Left hindlimb (tissue), 1 donor: ENCODE data around the gene CLSTN1.
"Not testable (repeated sequence)": the region's sequence is repeated elsewhere in the genome, so short reads cannot be mapped to it uniquely, and the experiment has no call there.

Experiments used
- DNase-seq: peaks from one replicate; pipeline ENCODE4 v3.0.0-alpha.2; 2018

CLSTN1 gene

GRCh38 chr1:9728451-9729295 is 95.1 kb downstream of the CLSTN1 start:
- no peak for DNase-seq

GRCh38 chr1:9726905-9727595 is 96.7 kb downstream of the CLSTN1 start:
- no peak for DNase-seq

- no peak for DNase-seq
Measured at GRCh38 chr1:9726406-9726805, 97.4 kb downstream of the CLSTN1 start.

- no peak for DNase-seq
Measured at GRCh38 chr1:9724706-9725476, 98.9 kb downstream of the CLSTN1 start.

- DNase-seq: no peak
Measured at GRCh38 chr1:9723926-9724325, 99.8 kb downstream of the CLSTN1 start.

GRCh38 chr1:9723068-9723805 is 100.5 kb downstream of the CLSTN1 start:
- no peak for DNase-seq

- DNase-seq: no peak
Measured at GRCh38 chr1:9722378-9722749, 101.4 kb downstream of the CLSTN1 start.

- no peak for DNase-seq
Measured at GRCh38 chr1:9721606-9722377, 102.0 kb downstream of the CLSTN1 start.

GRCh38 chr1:9720785-9721605 is 102.8 kb downstream of the CLSTN1 start:
- DNase-seq: no peak

GRCh38 chr1:9719978-9720722 is 103.6 kb downstream of the CLSTN1 start:
- DNase-seq: no peak

GRCh38 chr1:9718006-9718680 is 105.6 kb downstream of the CLSTN1 start:
- DNase-seq: no peak

GRCh38 chr1:9717193-9718005 is 106.4 kb downstream of the CLSTN1 start:
- peak; percentile 75 for DNase-seq

GRCh38 chr1:9716404-9717192 is 107.2 kb downstream of the CLSTN1 start:
- no peak for DNase-seq

GRCh38 chr1:9715536-9716226 is 108.1 kb downstream of the CLSTN1 start:
- DNase-seq: no peak

GRCh38 chr1:9714257-9714718 is 109.5 kb downstream of the CLSTN1 start:
- DNase-seq: no peak

GRCh38 chr1:9712767-9713166 is 111.0 kb downstream of the CLSTN1 start:
- DNase-seq: not testable (repeated sequence)

GRCh38 chr1:9711466-9712020 is 112.2 kb downstream of the CLSTN1 start:
- no peak for DNase-seq
